Astrocyte of the cerebellum (primary cell): ENCODE results near the gene F10.
A peak's percentile ranks its signal among the peaks of the same experiment; 100 is the strongest.
"Not testable (repeated sequence)": the region's sequence is repeated elsewhere in the genome, so short reads cannot be mapped to it uniquely, and the experiment has no call there.

Experiments used
- DNase-seq: peaks from one replicate; pipeline ENCODE4 v3.0.0-alpha.2; 2011; ENCODE audit warnings: low read depth
- H3K4me3 ChIP-seq: 2 replicates; pipeline ENCODE4 v1.5.1; 2011; ENCODE audit warnings: mild to moderate bottlenecking, low read depth, low read length, moderate library complexity
- in situ Hi-C: cut with HindIII; loops from 2 replicates; pipeline ENCODE4 v1.10.0; 2017; ENCODE audit warnings: low sequenced_read_pairs
- TF ChIP-seq, protein P1 (sequence below): IDR thresholded peaks from 2 replicates; pipeline ENCODE4 v1.5.1; 2012; ENCODE audit warnings: low read length, low read depth, moderate library complexity, mild to moderate bottlenecking; ENCODE audit errors: missing control alignments

F10 gene

DNA sequence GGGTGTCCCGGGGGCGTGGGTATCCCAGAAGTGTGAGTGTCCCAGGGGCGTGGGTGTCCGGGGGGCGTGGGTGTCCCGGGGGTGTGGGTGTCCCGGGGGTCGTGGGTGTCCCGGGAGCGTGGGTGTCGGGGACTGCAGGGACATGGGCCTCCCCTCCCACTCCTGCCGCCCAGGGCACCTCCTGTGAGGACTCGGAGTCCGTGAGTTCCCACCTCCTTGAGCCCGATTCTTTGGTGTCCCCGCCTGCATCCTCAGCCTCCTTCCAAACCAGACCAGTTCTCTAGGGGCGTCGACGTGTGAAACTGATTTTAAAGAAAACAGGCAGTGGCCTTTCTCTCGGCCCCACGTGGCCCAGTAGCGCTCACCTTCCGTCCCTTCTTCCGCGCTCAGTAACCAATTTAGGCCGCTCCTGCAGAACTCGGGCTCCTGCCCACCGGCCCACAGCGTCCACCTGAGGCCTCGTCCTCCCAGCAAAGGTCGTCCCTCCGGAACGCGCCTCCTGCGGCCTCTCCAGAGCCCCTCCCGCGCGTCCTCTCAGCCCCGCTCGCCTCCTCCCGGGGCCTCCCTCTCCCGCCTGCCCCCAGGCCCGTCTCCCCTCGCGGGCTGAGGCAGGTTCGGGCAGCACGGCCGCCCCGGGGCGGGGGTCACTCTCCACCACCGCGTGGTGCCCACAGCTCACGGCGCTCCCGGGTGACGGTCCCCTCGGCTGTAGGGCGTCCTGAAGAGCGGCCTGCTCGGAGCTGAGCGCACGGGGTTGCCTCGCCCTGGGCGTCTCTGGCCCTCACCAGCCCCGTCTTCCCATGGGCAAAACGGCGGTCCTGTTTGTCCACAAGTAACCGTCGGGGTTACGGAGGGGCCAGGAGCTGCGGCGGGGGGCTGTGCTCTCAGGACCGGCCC, 13.2 kb upstream of the F10 start:
- in situ Hi-C loops: no loop called here
- H3K4me3 ChIP-seq: no peak overlapping the region
- TF ChIP-seq, protein P1, sequence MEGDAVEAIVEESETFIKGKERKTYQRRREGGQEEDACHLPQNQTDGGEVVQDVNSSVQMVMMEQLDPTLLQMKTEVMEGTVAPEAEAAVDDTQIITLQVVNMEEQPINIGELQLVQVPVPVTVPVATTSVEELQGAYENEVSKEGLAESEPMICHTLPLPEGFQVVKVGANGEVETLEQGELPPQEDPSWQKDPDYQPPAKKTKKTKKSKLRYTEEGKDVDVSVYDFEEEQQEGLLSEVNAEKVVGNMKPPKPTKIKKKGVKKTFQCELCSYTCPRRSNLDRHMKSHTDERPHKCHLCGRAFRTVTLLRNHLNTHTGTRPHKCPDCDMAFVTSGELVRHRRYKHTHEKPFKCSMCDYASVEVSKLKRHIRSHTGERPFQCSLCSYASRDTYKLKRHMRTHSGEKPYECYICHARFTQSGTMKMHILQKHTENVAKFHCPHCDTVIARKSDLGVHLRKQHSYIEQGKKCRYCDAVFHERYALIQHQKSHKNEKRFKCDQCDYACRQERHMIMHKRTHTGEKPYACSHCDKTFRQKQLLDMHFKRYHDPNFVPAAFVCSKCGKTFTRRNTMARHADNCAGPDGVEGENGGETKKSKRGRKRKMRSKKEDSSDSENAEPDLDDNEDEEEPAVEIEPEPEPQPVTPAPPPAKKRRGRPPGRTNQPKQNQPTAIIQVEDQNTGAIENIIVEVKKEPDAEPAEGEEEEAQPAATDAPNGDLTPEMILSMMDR: no peak
- no peak for DNase-seq

DNA sequence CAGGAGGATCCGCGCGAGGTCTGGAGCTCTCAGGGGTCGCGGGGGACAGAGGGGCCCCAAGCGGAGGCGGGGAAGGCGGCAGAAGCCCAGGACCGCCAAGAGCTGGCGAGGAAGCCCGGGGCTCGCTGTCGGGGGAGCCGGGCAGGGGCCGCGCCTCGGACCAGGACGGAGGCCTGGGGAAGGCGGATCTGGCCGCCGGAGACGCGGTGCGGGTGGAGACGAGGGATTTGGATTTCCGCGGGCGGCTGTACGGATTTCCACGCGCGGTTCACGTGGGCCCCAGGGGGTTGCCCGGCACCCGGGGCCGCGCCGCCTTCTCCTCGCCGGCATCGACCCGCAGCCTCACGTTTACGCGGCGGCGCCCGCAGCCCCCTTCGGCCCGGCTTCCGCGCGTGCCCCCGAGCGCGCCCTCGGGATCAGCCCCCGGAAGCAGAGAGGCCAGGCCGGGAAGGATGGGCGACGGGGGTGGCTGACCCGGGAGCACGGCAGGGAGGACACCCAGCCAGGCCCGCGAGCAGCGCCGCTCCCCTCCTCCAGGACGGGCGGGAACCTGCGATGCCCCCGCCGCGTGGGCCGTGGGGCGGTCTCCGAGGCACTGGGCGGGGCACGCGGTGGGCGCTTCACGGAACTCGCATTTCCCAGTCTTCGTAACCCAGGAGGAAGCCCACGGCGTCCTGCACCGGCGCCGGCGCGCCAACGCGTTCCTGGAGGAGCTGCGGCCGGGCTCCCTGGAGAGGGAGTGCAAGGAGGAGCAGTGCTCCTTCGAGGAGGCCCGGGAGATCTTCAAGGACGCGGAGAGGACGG, 12.3 kb upstream of the F10 start:
- DNase-seq: no peak
- H3K4me3 ChIP-seq: peak overlapping the region; percentile 20
- TF ChIP-seq, protein P1: no peak
- in situ Hi-C loops: no loop called here

DNA sequence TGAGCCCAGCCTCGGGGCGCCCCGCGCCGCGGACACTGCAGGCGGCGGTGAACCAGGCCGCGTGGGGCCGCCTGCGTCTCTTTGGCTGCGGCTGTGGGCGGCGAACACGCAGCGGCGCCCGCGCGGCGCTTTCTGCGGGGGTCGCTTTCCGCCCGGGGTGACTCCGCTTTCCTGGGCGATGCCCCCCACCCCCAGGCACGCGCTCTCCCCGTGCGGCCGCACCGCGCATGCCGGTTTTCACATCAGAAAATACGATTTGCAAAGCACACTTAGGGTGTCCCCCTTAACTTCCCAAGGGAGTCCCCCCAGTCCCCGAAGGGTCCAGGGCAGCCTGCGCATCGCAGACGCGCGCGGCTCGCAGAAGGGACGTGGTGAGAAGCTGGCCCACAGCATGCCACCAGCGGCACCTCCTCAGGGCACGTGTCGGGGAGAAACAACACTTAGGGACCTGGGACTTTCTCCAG, 11.7 kb upstream of the F10 start:
- DNase-seq: no peak
- in situ Hi-C loops: no loop called here
- H3K4me3 ChIP-seq: peak overlapping the region; percentile 20
- TF ChIP-seq, protein P1: no peak

DNA sequence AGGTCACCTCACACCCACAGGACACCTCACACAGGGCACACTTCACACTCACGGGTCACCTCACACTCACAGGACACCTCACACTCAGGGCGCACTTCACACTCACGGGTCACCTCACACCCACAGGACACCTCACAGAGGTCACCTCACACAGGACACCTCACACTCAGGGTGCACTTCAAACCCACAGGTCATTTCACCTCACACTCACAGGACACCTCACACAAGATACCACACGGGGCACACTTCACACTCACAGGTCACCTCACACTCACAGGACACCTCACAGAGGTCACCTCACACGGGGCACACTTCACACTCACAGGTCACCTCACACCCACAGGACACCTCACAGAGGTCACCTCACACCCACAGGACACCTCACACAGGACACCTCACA, 10.8 kb upstream of the F10 start:
- H3K4me3 ChIP-seq, DNase-seq, in situ Hi-C loops: not testable (repeated sequence)

DNA sequence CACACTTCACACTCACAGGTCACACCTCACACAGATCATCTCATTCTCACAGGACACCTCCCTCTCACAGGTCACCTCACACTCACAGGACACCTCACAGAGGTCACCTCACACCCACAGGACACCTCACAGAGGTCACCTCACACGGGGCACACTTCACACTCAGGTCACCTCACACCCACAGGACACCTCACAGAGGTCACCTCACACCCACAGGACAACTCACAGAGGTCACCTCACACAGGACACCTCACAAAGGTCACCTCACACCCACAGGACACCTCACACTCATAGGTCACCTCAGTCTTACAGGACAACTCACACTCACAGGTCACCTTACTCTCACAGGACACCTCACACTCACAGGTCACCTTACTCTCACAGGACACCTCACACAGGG, 10.1 kb upstream of the F10 start:
- DNase-seq, H3K4me3 ChIP-seq, in situ Hi-C loops: not testable (repeated sequence)

DNA sequence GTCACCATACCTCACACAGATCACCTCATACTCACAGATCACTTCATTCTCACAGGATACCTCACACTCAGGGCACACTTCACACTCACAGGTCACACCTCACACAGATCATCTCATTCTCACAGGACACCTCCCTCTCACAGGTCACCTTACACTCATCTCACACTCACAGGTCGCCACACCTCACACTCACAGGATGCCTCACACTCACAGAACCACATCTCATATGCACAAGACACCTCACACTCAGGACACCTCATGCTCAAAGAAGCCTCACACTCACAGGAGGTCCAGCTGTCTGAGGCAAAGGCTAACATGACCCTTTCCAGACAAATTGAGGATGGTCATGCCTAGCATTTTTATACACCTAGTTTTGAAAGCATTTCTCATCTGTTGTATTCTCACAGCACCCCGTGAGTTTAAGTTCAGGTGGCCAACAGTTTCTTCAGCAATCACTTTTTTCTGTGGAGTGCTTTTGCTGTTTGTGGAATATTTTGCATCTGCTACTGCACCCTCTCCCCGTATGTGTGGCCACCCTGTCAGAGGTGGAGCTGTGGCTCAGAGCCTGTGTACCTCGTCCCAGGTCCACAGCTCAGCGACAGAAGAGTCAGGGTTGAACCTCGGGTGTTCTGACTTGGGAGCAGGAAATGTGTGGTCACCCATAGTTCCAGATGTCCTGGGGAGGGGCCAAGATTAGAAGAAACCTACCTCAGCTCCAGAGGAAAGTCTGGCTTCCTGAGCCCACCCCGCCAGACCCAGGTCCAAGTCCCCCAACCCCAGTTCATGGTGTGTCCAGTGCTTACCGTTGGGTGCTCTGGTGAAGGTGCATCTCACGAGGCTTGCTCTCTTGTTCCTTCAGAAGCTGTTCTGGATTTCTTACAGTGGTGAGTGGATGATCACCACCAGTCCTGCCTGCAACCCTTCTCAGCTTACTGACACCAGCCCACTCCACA, 9.4 kb upstream of the F10 start:
- TF ChIP-seq, protein P1: no peak
- no peak for DNase-seq
- in situ Hi-C loops: no loop called here
- H3K4me3 ChIP-seq: no peak overlapping the region

DNA sequence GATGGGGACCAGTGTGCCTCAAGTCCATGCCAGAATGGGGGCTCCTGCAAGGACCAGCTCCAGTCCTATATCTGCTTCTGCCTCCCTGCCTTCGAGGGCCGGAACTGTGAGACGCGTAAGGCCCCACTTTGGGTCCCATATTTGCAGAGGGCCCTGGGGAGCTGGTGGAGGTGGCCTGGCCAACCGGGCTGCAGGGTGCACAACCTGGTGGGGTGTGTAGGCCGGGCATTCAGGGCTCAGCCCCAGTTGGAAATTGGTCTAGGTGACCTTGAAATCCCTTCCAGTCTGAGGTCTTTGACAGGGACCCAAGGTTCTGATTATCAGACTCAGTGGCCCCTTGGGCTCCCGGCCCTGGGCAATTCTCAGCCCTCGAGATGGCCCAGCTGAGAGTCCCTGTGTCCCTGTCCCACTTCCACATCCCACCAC, 8.7 kb upstream of the F10 start:
- in situ Hi-C loops: no loop called here
- no peak for DNase-seq
- TF ChIP-seq, protein P1: no peak

More for the DNA sequence above, 8.7 kb upstream of the F10 start:
- H3K4me3 ChIP-seq: no peak overlapping the region
